NCI-H748 (cell line): ENCODE results near the gene PHAF1.

Source experiments
- DNase-seq: peaks from one replicate; lab custom pipeline; 2025; ENCODE audit not compliant: unreplicated experiment; lab: John Stamatoyannopoulos, UW

The PHAF1 gene

DNA sequence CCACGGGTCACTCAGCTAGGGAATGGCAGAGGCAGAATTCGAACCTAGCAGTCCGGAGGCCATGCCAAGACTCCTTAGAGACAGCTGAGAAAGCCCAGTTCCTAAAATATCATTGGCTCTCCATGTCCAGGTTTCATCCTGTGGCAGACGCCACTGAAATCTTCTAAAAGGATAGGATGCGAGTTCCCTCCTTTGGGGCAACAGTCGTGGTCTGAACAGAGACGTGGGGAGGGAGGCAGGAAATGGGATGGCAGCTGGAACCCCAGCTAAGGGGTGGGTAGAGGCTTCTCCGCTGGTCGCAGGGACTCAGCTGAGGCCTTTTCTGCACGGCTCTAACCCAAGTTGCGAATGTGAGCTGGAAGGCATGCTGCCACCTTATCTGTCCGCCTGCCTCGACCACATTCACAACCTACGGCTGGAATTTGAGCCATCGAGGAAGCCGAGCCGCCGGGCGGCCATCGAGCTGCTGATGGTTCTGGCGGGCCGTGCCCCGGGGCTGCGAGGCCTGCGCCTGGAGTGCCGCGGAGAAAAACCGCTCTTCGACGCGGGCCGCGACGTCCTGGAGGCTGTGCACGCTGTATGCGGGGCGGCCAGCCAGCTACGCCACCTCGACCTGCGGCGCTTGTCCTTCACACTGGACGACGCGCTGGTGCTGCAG, 52.9 kb downstream of the PHAF1 start:
- DNase-seq: no peak

DNA sequence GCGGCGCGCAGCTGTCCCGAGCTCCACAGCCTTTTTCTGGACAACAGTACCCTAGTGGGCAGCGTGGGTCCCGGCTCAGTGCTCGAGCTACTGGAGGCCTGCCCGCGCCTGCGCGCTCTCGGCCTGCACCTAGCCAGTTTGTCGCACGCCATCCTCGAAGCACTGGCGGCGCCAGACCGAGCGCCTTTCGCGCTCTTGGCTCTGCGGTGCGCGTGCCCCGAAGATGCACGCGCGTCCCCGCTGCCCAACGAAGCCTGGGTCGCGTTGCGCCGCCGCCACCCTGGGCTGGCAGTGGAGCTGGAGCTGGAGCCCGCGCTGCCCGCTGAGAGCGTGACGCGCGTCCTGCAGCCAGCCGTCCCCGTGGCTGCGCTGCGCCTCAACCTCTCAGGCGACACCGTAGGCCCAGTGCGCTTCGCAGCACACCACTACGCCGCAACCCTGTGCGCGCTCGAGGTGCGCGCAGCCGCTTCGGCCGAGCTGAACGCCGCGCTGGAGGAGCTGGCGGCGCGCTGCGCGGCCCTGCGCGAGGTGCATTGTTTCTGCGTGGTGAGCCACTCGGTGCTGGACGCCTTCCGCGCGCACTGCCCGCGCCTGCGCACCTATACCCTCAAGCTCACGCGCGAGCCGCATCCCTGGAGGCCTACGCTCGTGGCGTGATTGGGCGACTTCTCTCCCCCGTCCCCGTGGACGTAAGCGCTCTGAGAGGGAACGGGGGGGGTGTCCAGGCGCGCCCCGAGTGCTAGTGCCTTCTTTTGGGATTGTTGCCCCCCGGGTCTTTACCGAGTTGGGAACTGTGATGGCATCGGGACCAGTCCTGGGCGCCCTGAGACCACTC, 53.6 kb downstream of the PHAF1 start:
- DNase-seq: peak; percentile 93

DNA sequence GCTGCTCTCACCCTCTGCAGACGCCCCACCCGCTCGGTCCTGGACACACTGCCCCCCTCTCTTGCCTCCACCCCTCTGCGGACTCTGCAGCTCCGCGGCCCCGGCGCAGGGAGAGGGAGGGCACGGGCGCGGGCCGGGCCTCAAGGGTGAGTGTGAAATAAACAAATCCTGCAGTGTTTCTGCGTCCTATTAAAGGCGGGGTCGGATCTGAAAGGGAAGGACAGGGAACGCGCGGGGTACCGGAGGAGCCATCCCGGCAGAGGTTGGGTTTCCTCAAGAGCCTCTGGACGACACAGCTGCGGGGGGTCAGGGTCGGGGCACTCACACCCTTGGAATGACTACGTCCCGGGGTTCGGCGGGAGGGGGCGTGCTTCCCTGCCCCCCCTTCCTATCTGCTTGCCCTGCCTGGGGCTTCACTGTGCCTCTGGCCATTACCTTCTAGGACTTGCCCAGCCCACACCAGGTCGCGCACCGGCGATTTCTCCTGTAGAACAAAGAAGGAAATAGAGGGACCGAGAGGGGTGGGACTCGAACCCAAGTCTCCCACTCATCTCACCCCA, 54.3 kb downstream of the PHAF1 start:
- DNase-seq: peak; percentile 62

DNA sequence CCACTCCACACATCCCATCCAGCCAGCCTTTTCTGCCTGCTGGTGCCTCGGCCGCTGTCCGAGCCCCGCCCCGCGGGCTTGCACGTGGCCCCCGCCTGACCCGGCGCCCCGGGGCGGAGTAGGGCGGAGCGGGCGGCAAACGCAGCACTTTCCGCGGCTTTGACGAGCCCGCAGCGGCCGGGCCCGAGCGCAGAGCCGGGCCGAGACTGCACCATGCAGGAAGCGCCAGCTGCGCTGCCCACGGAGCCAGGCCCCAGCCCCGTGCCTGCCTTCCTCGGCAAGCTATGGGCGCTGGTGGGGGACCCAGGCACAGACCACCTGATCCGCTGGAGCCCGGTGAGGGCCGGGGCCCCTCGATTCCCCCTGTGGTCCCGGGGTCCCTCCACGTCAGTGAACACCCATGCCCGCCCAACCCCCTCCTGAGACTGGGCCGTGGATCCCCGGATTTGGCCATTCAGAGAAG, 54.9 kb downstream of the PHAF1 start, which contains the start of gene HSF4:
Gene HSF4 (plus strand): TSS at position 147 of the 463 bp plus-strand sequence. CDS start 67 bp downstream, at position 214.
- peak; percentile 50 for DNase-seq

DNA sequence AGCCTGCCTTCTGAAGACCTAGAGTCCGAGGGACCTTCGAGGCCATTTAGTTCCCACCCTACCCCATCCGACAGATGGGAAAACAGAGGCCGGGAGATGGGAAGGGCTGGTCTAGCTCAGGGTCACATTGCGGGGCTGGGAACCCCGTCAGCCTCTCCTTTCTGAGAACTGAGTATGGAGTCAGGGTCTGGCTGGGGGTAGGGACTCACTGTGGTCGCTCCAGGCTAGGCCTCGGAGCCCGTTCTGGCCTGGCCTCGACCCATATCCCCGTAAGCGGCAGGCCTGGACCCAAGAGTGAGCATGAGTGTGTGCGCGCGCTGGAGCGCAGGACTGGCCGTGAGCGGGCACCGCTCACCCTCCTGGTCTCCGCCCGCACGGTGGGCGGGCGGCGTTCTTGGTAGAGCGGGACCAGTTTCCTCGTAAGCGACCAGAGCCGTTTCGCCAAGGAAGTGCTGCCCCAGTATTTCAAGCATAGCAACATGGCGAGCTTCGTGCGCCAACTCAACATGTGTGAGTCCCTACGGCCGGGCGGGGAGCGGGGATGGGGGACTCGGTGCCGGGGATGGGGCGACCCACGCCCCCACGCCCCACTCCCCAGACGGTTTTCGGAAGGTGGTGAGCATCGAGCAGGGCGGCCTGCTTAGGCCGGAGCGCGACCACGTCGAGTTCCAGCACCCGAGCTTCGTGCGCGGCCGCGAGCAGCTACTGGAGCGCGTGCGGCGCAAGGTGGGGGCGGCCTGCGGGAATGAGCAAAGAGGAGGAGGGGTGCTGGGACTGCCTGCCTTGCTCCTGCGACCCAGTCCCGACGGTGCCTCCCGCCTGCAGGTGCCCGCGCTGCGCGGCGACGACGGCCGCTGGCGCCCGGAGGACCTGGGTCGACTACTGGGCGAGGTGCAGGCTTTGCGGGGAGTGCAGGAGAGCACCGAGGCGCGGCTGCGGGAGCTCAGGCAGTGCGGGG, 55.7 kb downstream of the PHAF1 start:
- no peak for DNase-seq

DNA sequence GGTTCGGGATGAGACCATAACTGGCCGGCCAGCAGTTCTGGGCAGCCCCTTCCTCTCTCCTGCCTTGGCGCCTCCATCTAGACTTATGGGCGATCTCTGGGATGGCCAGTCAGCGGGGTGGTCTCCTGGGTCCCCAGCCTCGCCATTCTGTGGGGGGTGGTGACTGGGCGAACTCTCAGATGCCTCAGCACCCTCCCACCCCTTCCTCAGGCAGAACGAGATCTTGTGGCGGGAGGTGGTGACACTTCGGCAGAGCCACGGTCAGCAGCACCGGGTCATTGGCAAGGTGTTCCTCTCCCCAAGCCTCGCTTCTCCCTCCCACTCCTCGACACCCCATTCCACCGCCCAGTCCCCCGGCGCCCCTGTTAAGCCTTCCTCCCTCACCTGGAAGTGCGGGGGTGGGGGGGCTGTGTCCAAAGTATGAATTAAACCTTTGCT, 56.4 kb downstream of the PHAF1 start:
- no peak for DNase-seq

DNA sequence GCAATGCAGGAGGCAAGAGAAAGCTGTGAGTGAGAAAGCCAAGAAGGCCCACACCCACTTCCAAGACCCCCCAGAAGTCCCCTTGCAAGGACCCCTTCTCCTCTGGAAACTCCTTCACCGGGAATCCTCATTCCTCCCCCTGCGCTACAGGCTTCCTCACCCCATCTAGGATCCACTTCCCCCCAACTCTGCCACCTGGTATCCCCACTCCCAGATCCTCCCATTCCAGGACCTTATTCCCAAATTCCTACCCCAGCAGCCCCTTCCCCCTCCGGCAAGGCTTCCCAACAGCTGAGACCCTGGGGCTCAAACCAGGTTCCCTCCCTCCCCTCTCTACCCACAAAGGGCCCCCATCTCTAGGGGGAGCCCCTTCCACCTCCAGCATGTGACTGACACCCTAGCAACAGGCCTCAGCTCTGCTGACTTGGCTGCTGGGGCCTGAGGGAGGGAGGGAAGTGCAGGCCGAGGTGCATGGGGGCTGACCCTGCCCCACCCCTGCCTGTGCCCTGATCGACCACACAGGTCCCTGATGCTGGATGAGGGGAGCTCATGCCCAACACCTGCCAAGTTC, 56.9 kb downstream of the PHAF1 start:
- DNase-seq: no peak

DNA sequence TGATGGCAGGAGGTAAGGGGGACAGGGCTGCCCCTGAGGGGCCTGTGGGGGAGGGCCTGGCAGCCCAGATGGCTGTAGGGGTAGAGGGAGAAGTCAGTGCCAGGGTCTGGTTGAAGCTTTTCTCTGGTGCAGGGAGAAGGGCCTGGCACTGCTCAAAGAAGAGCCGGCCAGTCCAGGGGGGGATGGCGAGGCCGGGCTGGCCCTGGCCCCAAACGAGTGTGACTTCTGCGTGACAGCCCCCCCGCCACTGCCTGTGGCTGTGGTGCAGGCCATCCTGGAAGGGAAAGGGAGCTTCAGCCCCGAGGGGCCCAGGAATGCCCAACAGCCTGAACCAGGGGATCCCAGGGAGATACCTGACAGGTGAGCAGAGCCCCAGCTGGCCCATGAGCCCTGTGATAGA, 57.8 kb downstream of the PHAF1 start:
- no peak for DNase-seq

DNA sequence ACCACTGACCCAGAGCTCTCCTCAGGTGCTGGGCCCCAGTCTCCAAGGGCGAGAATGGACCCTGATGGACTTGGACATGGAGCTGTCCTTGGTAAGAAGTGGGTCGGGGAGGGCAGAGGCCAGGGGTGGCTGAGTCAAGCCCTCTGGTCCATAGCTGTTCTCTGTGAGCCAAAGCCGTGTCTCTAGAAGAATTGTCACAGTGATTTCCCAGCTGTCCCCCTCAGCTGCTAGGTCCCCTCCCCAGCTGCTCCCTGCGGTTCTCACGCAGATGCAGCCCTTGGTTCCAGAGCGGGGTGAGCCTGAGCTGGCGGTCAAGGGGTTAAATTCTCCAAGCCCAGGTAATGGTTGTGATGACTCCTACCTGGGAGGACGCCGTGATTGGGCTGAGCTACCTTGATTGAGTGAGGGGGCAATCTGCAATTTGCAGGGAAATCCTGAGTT, 59.3 kb downstream of the PHAF1 start:
- DNase-seq: no peak

DNA sequence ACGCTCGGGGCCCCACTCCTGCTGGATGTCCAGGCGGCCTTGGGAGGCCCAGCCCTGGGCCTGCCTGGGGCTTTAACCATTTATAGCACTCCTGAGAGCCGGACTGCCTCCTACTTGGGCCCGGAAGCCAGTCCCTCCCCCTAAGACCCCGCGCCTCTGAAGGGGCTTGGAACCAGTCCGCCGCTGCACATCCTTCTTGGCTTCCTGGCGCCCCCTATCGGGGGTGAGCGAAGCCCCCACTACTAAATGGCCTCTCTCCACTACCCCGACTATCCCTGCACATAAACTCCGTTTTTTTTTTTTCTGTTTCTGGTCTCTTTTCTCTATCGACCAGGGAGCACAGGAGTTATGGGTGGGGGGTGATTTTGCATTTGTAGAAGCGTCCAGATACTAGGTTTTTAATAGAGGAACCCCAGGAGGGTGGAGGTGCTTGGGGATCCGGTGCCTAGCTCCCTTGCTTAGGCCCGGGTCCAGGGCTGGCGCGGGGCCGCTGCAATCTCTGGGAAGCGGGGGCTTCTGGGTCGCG, 60.0 kb downstream of the PHAF1 start:
- DNase-seq: peak; percentile 66

DNA sequence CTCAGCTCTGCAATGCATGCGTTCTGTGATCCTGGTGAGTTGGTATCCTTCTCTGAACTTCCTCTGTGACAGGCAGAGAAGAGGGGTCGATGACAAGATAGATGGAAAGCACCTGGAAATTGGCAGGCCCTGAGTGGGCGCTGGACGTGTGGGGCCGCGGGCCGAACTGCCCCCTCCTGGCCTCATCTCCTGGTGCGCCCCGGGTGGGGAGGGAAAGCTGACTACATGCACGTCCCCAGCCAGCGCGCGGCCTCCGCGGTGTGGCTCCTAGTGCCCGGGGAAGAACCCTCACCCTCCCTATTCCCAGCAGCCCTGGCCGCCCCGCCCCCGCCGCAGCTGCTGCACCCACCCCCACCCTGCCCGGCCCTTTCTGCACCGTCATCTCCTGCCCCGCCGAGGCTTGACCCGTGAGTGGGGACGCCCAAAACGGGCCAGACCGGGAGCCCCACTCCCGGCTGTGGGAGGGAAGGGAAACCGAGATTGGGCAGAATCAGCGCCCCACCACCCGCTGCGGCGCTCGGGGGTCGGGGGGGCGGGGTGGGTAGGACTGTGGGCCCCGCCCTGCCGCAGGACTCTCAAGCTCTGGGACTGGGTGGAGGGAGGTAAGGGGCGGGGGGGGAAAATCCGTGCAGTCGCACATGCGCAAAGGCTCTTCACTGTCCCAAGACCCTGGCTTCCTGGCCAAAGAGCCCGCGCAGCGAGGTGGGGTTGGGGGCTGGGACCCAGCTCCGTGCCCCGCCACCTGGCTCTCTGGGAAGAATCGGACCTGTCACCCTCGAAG, 60.6 kb downstream of the PHAF1 start, which contains the start of gene NOL3:
Gene NOL3 (plus strand): TSS at position 371 of the 781 bp plus-strand sequence.
- peak; percentile 73 for DNase-seq

DNA sequence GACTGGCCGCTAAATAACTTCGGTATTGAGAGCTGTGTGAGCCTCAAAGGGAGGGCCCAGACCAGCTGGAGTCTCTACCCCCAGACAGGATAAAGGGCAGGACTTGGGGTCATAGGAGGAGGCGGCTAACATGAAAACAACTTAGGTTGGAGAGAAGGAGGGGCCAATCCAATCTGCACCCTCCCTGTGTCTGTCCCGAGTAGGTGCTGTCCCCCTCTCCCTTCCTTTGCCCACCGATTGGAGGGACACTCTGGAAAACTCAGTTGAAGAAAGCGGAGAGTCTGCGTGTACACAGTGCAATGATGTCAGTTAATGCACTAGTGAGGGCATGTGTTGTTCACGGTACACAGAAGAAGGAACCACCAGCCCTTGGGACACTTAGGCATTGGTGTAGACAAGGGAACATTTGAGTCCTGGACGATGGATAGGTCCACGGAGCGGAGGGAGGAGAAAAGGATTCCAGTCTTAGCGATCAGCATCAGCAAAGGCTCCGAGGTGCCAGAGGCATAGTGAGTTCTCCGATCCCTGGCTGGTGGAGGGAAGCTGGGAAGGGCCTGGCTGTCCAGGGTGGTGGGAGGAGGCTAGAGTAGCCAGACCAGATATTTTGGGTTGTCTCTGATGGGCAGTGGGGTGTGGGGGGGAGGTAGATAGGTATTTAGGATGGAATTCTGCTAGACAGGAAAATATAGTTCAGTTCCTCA, 61.4 kb downstream of the PHAF1 start:
- DNase-seq: peak; percentile 4

DNA sequence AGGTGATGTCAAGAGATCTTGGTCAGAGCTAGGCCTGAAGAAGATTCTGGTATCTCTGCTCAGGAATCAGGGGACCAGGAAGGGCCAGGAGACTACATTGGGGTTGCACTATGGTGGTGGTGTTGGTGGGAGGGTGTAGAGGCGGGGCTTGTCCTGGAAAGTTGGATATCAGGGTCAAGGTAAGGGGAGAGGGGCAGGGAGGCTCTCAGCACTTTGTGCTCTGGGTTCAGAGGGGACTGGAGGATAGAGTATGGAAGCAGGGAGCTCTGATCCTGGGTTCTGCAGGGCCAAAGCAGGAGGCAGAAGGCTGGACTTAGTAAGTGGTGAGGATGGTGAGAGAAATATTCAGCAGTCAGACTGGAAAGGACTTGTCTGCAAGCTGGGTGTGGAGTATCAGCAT, 63.6 kb downstream of the PHAF1 start:
- no peak for DNase-seq

DNA sequence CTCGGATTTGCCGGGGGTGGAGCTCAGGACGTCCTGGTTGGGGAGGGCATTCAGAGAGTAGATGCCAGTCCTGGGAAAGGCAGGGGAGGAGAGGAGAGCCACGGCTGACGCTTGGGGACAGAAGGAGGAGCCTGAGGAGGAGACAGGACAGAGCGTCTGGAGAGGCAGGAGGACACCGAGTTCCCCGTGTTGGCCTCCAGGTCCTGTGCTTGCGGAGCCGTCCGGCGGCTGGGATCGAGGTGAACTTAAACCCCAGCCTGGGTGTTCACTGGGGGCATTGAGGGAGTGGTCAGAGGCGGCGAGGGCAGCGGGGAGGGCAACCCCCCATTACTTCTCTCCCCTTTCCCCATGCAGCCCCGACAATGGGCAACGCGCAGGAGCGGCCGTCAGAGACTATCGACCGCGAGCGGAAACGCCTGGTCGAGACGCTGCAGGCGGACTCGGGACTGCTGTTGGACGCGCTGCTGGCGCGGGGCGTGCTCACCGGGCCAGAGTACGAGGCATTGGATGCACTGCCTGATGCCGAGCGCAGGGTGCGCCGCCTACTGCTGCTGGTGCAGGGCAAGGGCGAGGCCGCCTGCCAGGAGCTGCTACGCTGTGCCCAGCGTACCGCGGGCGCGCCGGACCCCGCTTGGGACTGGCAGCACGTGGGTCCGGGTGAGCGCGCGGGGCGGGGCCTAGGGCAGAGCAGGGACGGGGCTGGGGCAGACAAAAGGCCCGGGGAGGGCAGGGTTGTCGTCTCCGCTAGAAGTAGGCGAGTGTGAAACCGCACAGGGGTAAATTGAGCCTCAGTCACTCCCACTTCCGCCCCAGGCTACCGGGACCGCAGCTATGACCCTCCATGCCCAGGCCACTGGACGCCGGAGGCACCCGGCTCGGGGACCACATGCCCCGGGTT, 64.3 kb downstream of the PHAF1 start:
- DNase-seq: peak; percentile 86

DNA sequence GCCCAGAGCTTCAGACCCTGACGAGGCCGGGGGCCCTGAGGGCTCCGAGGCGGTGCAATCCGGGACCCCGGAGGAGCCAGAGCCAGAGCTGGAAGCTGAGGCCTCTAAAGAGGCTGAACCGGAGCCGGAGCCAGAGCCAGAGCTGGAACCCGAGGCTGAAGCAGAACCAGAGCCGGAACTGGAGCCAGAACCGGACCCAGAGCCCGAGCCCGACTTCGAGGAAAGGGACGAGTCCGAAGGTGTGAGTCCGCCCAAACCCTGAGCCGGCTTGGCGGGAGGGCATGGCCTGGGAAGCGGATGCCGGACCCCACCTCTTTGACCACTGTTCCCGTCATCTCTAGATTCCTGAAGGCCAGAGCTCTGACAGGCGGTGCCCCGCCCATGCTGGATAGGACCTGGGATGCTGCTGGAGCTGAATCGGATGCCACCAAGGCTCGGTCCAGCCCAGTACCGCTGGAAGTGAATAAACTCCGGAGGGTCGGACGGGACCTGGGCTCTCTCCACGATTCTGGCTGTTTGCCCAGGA, 65.0 kb downstream of the PHAF1 start:
- DNase-seq: no peak

DNA sequence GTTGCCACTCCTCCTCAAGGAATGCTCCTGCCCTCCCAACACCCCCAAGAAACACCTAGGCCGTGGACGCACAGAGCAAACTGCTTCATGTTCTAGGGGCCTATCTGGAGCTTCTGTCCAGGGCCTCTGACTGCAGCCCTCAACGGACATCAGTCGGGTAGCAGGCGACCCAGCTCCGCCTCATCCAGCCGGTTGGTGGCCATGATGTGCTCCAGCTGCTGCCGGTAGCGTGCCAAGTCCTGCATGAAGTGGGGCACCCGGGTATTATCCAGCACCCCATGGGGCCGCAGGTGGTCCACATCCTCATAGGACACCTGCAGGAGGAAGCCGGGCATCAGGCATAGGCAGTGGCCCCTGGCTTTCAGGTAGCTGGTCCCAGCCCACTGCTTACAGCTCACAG, 66.9 kb downstream of the PHAF1 start:
- DNase-seq: no peak
